ENCODE data around the gene CORIN.

GRCh38 chr4:47662975-47663374 is 174.9 kb downstream of the CORIN start:
- no peak for TF ChIP-seq POLR2AphosphoS5 (IDR thresholded peaks at IDR 0.05; ENCODE audit: low read depth, low read length)
- TF ChIP-seq POLR2A (IDR thresholded peaks at IDR 0.05; ENCODE audit: low read depth, low read length) = no peak
- TF ChIP-seq TAF1 (IDR thresholded peaks at IDR 0.05; ENCODE audit: low read depth, low read length) = no peak
- TF ChIP-seq SPI1 (IDR thresholded peaks at IDR 0.05; ENCODE audit: low read depth, low read length) = no peak
- TF ChIP-seq POU2F2 (IDR thresholded peaks at IDR 0.05; ENCODE audit: low read depth, low read length) = no peak
- no peak for TF ChIP-seq PAX5 (IDR thresholded peaks at IDR 0.05; ENCODE audit: insufficient read depth, low read length, severe bottlenecking)

Measured in GM12891 (cell line).